ENCODE measurements around the gene TSPAN11.
"Not testable (repeated sequence)": the region's sequence is repeated elsewhere in the genome, so short reads cannot be mapped to it uniquely, and the experiment has no call there.

The TSPAN11 gene

DNA sequence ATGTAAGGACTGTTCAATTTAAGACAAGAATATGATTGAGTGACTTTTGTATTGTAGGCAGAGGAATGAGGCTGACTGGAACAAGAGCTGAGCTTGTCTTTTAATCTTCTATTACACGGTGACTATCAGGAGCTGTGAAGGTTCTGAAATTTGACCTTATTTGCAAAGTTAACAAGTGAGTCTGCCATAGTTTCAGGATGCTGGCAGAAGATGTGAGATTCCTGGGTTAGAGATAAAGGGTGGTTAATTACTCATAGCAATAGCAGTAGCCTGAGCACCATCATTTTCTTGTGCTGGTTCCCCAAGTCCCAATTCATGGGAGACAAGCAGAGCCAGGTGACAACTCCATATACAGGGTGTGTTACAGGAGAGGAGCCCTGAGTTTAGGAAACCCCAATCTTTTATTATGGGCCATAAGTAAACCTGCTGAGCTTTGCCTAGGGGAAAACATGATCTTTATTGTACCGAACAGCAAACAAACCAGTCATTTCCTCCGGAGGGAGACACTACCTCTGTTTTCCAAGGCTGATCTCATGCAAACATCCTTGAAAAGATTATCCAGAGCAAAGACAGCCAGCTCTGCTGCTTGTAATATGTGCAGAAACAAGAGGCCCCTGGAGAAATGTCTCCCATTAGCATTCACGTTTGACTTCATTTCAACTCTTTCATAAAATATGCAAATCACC lies 95.4 kb downstream of the TSPAN11 start:
- DNase-seq: no peak

GRCh38 chr12:31023271-31023724 lies 96.8 kb downstream of the TSPAN11 start:
- no peak for DNase-seq

GRCh38 chr12:31026202-31026601 lies 99.7 kb downstream of the TSPAN11 start:
- DNase-seq: no peak

DNA sequence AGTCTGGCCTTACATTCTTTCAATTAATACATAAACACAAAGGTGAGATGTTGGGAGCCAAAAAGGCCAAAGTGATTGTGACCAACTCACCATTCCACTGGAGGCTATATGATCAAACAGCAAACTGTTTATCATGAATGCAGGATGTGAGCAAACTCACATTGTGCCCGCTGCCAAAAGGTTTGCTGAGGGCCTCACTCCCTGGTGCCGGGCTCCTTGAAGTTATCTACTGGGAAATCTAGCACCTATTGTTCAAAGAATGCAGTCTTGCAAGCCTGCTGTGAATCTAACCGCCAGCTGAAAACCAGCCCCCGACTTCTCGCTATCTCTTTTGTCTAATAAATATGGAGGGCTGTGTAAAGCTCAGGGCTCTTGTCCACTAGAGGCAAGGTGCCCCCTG lies 100.5 kb downstream of the TSPAN11 start:
- not testable (repeated sequence) for DNase-seq

- no peak for DNase-seq
Observed at GRCh38 chr12:31029468-31029867, 102.9 kb downstream of the TSPAN11 start.

- no peak for DNase-seq
Observed at GRCh38 chr12:31029916-31030562, 103.5 kb downstream of the TSPAN11 start.

GRCh38 chr12:31031951-31032335 lies 105.4 kb downstream of the TSPAN11 start:
- DNase-seq: no peak

GRCh38 chr12:31033146-31033545 lies 106.6 kb downstream of the TSPAN11 start:
- DNase-seq: no peak

DNA sequence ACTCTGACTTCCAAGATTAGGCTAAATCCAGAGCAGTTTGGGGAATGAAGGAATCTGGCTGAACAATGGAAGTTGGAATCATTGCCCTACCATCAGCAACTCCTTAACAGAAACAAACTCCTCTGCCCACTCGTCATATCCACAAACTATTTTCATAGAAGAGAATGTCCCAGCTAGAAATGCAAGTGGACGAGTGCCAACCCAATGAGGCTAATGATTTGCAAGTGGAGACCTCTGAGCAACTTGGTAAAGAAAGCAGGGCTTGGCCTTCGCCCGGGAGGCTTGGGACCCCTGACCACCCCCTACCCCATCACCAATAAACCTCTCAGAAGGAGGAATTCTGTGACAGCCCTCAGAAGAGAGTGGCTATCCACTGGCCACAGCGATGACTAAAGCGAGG lies 107.1 kb downstream of the TSPAN11 start:
- no peak for DNase-seq

- no peak for DNase-seq
Observed at GRCh38 chr12:31034372-31034771, 107.8 kb downstream of the TSPAN11 start.

DNA sequence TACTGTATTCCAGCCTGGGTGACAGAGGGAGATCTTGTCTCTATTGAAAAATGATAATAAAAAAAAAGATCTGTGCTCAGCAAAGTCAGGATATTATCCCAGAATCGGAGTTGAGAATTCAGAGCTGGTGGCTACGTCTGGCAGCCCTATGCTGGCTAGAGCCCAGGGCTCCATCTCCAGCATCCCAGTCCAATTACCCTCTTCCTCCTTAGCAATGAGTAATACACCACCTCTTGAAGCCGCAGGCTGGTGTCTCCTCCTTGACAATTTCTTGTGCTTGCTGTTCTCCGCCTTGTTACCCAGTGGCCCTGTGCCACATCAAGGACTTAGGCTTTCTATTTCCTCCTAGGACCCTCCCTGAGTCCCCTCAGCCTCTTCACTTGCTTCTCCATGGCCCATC lies 108.7 kb downstream of the TSPAN11 start:
- DNase-seq: no peak

DNA sequence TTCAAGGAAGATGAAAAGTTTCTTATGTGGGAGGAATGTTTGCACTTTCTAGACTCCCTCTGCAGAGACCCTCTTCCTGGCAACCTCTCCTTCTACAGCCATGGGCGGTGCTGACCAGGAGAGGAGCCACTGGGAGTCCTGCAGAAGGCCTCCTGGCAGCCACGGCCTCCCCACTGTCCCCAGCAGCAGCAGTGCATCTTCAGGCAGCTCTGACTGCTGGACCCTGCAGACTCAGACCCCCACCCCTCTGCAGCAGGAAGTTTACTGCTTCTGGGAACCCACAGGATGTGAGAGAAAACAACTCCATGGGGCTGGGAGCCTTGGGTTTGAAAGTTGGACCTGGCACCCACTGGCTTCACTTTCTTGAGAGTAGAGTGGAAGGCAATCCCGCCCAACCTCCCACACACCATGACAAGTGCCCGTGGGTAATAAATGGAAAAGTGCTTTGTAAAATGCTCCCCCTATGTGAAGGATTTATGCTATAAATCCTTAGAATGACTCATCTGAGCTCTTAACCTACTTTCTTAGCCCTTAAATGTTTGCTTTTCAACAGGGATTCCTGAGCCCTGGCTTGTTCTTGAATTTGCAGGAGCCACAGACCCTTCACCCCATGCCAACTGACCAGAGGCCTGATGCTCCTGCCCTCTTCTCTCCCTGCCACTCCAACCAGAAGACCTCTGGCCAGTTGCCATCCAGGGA lies 109.6 kb downstream of the TSPAN11 start:
- DNase-seq: no peak

- DNase-seq: no peak
Observed at GRCh38 chr12:31037028-31037427, 110.5 kb downstream of the TSPAN11 start.

DNA sequence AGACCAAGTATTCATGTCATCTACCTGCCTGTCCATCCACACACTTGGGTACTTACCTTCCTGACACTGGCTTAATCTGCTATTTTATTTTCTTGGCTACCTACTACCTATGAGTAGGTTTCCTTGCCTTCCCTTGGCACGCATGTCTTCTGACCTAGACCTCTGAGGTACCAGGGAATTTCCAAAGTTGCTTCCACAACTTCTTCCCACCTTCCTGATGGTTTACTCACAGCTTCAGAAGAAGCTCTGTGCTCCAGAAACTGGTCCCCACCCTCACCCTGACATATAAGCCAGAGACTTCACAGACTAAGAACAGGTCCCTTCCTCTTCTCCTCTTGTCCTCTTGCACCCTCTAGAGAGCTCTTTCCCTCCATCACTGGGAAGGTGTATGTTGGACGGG lies 111.4 kb downstream of the TSPAN11 start:
- no peak for DNase-seq

GRCh38 chr12:31041033-31041564 lies 114.6 kb downstream of the TSPAN11 start:
- no peak for DNase-seq
